B cell (primary cell): Measurements from ENCODE around the gene TBC1D17. TPM values are rescaled to one million over a fixed set of nuclear protein-coding genes. Genes with fewer than 3 reads are reported as not detected.

Source experiments
- ATAC-seq: fragments of 200-7000 bp; cut with Tn5 transposase; one replicate; pipeline ENCODE4 v1.10.0; 2021; ENCODE audit warnings: low read depth, mild to moderate bottlenecking, moderate number of reproducible peaks, moderate library complexity
- CTCF ChIA-PET: fragments of 350-600 bp; sonication (Branson Sonifier 250); formaldehyde crosslinking; loops from one replicate; lab custom pipeline; 2021; ENCODE audit warnings: antibody characterized with exemption, inconsistent platforms; lab: Charles Lee
- POLR2A ChIA-PET: fragments of 350-600 bp; sonication (Branson Sonifier 250); formaldehyde crosslinking; loops from one replicate; lab custom pipeline; 2021; ENCODE audit warnings: antibody characterized with exemption; lab: Charles Lee
- DNase-seq: peaks from one replicate; pipeline ENCODE4 v3.0.0; 2013
- H2AFZ ChIP-seq: 2 replicates; pipeline ENCODE4 v1.6.1; 2012; ENCODE audit warnings: mild to moderate bottlenecking, low read depth, low read length; ENCODE audit not compliant: insufficient read depth, poor library complexity, severe bottlenecking
- H3K27ac ChIP-seq, 2 donors: 1 replicate in 1 of 2; 2 replicates in 1 of 2; pipeline ENCODE4 v1.5.1; 2012 to 2013; ENCODE audit warnings: low read length in 2 of 2, mild to moderate bottlenecking in 2 of 2, moderate library complexity in 1 of 2
- H3K27me3 ChIP-seq, 4 experiments: fragments of 200-600 bp in 1 of 4; sonication (generic) in 1 of 4; replicated peaks in 1 of 4; 1 replicate in 2 of 4; 2 replicates in 2 of 4; pipeline versions ENCODE4 v1.6.1 to v1.7.0; 2013 to 2016; ENCODE audit warnings: low read length in 3 of 4, mild to moderate bottlenecking in 2 of 4, mixed read lengths in 1 of 4, moderate library complexity in 1 of 4; ENCODE audit not compliant: insufficient read depth in 4 of 4, control insufficient read depth in 3 of 4; ENCODE audit errors: control extremely low read depth in 1 of 4
- H3K36me3 ChIP-seq, 2 experiments: replicated peaks in 1 of 2; 1 replicate in 1 of 2; 2 replicates in 1 of 2; pipeline versions ENCODE4 v1.6.1 to v1.7.1; 2013; ENCODE audit warnings: low read length in 1 of 2; ENCODE audit not compliant: insufficient read depth in 2 of 2, control insufficient read depth in 1 of 2; ENCODE audit errors: control extremely low read depth in 1 of 2, extremely low read depth in 1 of 2
- H3K4me1 ChIP-seq, 2 donors: fragments of 200-600 bp in 1 of 2; sonication (generic) in 1 of 2; 1 replicate in 1 of 2; 2 replicates in 1 of 2; pipeline versions ENCODE4 v1.5.1 to v1.6.1; 2013 to 2017; ENCODE audit warnings: low read length in 2 of 2; ENCODE audit not compliant: control insufficient read depth in 2 of 2, insufficient read depth in 2 of 2
- H3K4me2 ChIP-seq: replicated peaks from 2 replicates; pipeline ENCODE3; 2012; ENCODE audit warnings: mild to moderate bottlenecking, low read depth, low read length; ENCODE audit not compliant: poor library complexity, severe bottlenecking
- H3K4me3 ChIP-seq, 5 experiments: fragments of 200-600 bp in 1 of 5; sonication (generic) in 1 of 5; 1 replicate in 3 of 5; 2 replicates in 2 of 5; pipeline versions ENCODE4 v1.5.1 to v1.7.0; 2011 to 2016; ENCODE audit warnings: low read length in 4 of 5, mild to moderate bottlenecking in 4 of 5, low read depth in 2 of 5, control low read depth in 1 of 5, moderate library complexity in 1 of 5; ENCODE audit not compliant: insufficient read depth in 1 of 5; ENCODE audit errors: control extremely low read depth in 1 of 5, extremely low read depth in 1 of 5
- H3K79me2 ChIP-seq: fragments of 200-600 bp; sonication (generic); one replicate; pipeline ENCODE4 v1.6.0; 2016; ENCODE audit warnings: low read length; ENCODE audit not compliant: control insufficient read depth, insufficient read depth
- H3K9ac ChIP-seq: fragments of 200-600 bp; sonication (generic); 2 replicates; pipeline ENCODE4 v1.6.1; 2017; ENCODE audit warnings: mild to moderate bottlenecking, low read length, moderate library complexity
- H3K9me3 ChIP-seq, 3 donors: one replicate each; pipeline versions ENCODE4 v1.6.1 to v1.7.1; 2013; ENCODE audit warnings: low read length in 2 of 3; ENCODE audit not compliant: control insufficient read depth in 2 of 3, insufficient read depth in 1 of 3; ENCODE audit errors: control extremely low read depth in 1 of 3
- H4K20me1 ChIP-seq: 2 replicates; pipeline ENCODE4 v1.6.0; 2012; ENCODE audit warnings: mild to moderate bottlenecking, low read length; ENCODE audit not compliant: insufficient read depth, control insufficient read depth, poor library complexity, severe bottlenecking
- H3K27ac Mint-ChIP-seq: one replicate; pipeline ENCODE4 v1.8.0; 2021; ENCODE audit warnings: mixed read lengths
- H3K27me3 Mint-ChIP-seq: one replicate; pipeline ENCODE4 v1.8.0; 2021; ENCODE audit warnings: mixed read lengths
- H3K4me1 Mint-ChIP-seq: one replicate; pipeline ENCODE4 v1.8.0; 2021; ENCODE audit warnings: mixed read lengths
- H3K4me3 Mint-ChIP-seq: one replicate; pipeline ENCODE4 v1.8.0; 2021; ENCODE audit warnings: mixed read lengths
- H3K9me3 Mint-ChIP-seq: one replicate; pipeline ENCODE4 v1.8.0; 2022; ENCODE audit warnings: mixed read lengths; ENCODE audit not compliant: insufficient read depth
- EZH2 ChIP-seq: IDR thresholded peaks from 2 replicates; pipeline ENCODE4 v1.6.1; 2012; ENCODE audit warnings: borderline replicate concordance, low read depth, mild to moderate bottlenecking, moderate library complexity, low read length; ENCODE audit not compliant: insufficient read depth, poor library complexity, severe bottlenecking
- WGBS: methylation state at CpG from one replicate; pipeline ENCODE4 v1.1.5; 2013; ENCODE audit warnings: missing lambda C conversion rate; ENCODE audit not compliant: insufficient coverage; 5-methylcytosine and 5-hydroxymethylcytosine counted together
- intact Hi-C: fragments of 100-400 bp; cut with micrococcal nuclease; formaldehyde crosslinking; loops from one replicate; pipeline ENCODE4 v1.10.0; 2022
- polyA plus RNA-seq: library from polyadenylated mRNA; depleted of rRNA; stranded (reverse); fragments of >200 nt; gene quantifications from 2 replicates; pipeline ENCODE4 v1.2.3, GENCODE V29; 2012
- total RNA-seq, 2 donors: library from RNA; stranded (reverse); fragments of 120-200 nt in 1 of 2; gene quantifications; 1 replicate in 1 of 2; 2 replicates in 1 of 2; pipeline versions ENCODE4 v1.2.3 to v1.2.4, GENCODE V29; 2013 to 2022
- TF ChIP-seq, protein P1 (sequence below): fragments of 200-600 bp; IDR thresholded peaks from one replicate; pipeline ENCODE4 v1.8.0; 2022; ENCODE audit warnings: antibody characterized with exemption, mild to moderate bottlenecking

Gene TBC1D17
- total and polyA plus RNA-seq, 2 donors (not counting 1 experiment from before 2014, with no cell fraction given): 85.7 to 98.7 TPM

- H3K27me3 ChIP-seq: no peaks in the 10 kb centered on the region
- no peak overlapping the region for H3K27ac ChIP-seq
- Mint-ChIP-seq H3K9me3 (no peaks in the 10 kb centered on the region), H3K27me3 (no peaks in the 10 kb centered on the region), H3K4me1 (peaks cover 44% of the 10 kb centered on the region), H3K4me3 (no peak overlapping the region), H3K27ac (no peak overlapping the region)
- no peak overlapping the region for H3K4me2 ChIP-seq
- H4K20me1 ChIP-seq: peaks cover 12% of the 10 kb centered on the region
- ChIA-PET POLR2A (no interaction called here), CTCF (no interaction called here)
- DNase-seq (no peak), ATAC-seq (no peak)
- no peak overlapping the region for H3K9ac ChIP-seq
- no peak overlapping the region for H2AFZ ChIP-seq
- H3K9me3 ChIP-seq: peaks cover 0 to 3% (median 0%) of the 10 kb centered on the region in 3 donors
- 93% methylated on average over 5 of the region's 5 CpGs for WGBS
- TF ChIP-seq, protein P1, sequence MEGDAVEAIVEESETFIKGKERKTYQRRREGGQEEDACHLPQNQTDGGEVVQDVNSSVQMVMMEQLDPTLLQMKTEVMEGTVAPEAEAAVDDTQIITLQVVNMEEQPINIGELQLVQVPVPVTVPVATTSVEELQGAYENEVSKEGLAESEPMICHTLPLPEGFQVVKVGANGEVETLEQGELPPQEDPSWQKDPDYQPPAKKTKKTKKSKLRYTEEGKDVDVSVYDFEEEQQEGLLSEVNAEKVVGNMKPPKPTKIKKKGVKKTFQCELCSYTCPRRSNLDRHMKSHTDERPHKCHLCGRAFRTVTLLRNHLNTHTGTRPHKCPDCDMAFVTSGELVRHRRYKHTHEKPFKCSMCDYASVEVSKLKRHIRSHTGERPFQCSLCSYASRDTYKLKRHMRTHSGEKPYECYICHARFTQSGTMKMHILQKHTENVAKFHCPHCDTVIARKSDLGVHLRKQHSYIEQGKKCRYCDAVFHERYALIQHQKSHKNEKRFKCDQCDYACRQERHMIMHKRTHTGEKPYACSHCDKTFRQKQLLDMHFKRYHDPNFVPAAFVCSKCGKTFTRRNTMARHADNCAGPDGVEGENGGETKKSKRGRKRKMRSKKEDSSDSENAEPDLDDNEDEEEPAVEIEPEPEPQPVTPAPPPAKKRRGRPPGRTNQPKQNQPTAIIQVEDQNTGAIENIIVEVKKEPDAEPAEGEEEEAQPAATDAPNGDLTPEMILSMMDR: no peak
- no peak for TF ChIP-seq EZH2
- peaks cover 20 to 29% of the 10 kb centered on the region in 2 donors for H3K4me1 ChIP-seq
- peaks cover 24% of the 10 kb centered on the region for H3K79me2 ChIP-seq
- H3K36me3 ChIP-seq: peaks cover 0 to 7% of the 10 kb centered on the region in 2 experiments
- intact Hi-C loops: no loop called here
- H3K4me3 ChIP-seq: no peak overlapping the region
Measured at GRCh38 chr19:49932041-49932451, 54.5 kb downstream of the TBC1D17 start.

DNA sequence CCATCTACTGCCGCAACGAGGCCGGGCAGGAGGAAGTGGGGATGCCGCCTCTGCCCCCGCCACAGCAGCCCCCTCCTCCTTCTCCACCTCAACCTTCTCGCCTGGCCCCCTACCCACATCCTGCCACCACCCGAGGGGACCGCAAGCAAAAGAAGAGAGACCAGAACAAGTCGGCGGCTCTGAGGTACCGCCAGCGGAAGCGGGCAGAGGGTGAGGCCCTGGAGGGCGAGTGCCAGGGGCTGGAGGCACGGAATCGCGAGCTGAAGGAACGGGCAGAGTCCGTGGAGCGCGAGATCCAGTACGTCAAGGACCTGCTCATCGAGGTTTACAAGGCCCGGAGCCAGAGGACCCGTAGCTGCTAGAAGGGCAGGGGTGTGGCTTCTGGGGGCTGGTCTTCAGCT, 55.2 kb downstream of the TBC1D17 start:
- H4K20me1 ChIP-seq: peaks cover 6% of the 10 kb centered on the region
- Mint-ChIP-seq H3K9me3 (no peaks in the 10 kb centered on the region), H3K4me3 (no peak overlapping the region), H3K4me1 (peaks cover 41% of the 10 kb centered on the region), H3K27ac (no peak overlapping the region), H3K27me3 (no peaks in the 10 kb centered on the region)
- DNase-seq: no peak
- peaks cover 16 to 26% of the 10 kb centered on the region in 2 donors for H3K4me1 ChIP-seq
- intact Hi-C loops: no loop called here
- H3K9ac ChIP-seq: no peak overlapping the region
- peaks cover 17% of the 10 kb centered on the region for H3K79me2 ChIP-seq
- peaks cover 0 to under 1% of the 10 kb centered on the region in 2 experiments for H3K36me3 ChIP-seq
- H3K4me3 ChIP-seq: no peak overlapping the region
- ATAC-seq: no peak
- no peak overlapping the region for H3K4me2 ChIP-seq
- peaks cover 0 to 3% (median 0%) of the 10 kb centered on the region in 3 donors for H3K9me3 ChIP-seq
- no peaks in the 10 kb centered on the region for H3K27me3 ChIP-seq
- ChIA-PET CTCF (no interaction called here), POLR2A (interaction anchor here (0.6 kb wide), 1 partner anchor 41 kb away, joined by 3 read pairs; no protein-coding TSS in a partner anchor)
- WGBS: 81% methylated on average over 18 of the region's 25 CpGs
- H3K27ac ChIP-seq: no peak overlapping the region
- TF ChIP-seq, protein P1: no peak
- no peak for TF ChIP-seq EZH2
- H2AFZ ChIP-seq: no peak overlapping the region
